SU-DHL-6 (cell line): ENCODE measurements around the gene DDIT4L.

Source experiments
- CTCF ChIP-seq: fragments of 200-600 bp; sonication (generic); IDR thresholded peaks from one replicate; pipeline ENCODE4 v1.5.1; 2017; ENCODE audit warnings: antibody characterized with exemption, mild to moderate bottlenecking, low read length, moderate library complexity; ENCODE audit not compliant: insufficient read depth, poor library complexity, severe bottlenecking
- EZH2phosphoT487 ChIP-seq: fragments of 200-600 bp; sonication (generic), shearing (Covaris generic); conservative IDR thresholded peaks from 2 replicates; pipeline ENCODE4 v1.6.1; 2018; ENCODE audit warnings: mild to moderate bottlenecking, antibody characterized with exemption, low read length, moderate library complexity, mixed read lengths

GRCh38 chr4:100189820-100190642, at the start of gene DDIT4L:
- TF ChIP-seq CTCF (no peak), EZH2phosphoT487 (no peak)
